Trophoblast cell (in vitro differentiated cells and primary cell): ENCODE results near the gene OSGEP.

Experiments used
- DNase-seq, 2 donors: peaks; one replicate each; pipeline ENCODE4 v3.0.0-alpha.2; 2016
- H2AFZ ChIP-seq: 2 replicates; pipeline ENCODE4 v1.6.1; 2013; ENCODE audit warnings: low read length, moderate library complexity, mild to moderate bottlenecking; ENCODE audit not compliant: insufficient read depth, poor library complexity
- H2AK5ac ChIP-seq: 2 replicates; pipeline ENCODE4 v1.6.1; 2013; ENCODE audit warnings: mild to moderate bottlenecking, low read length
- H2BK120ac ChIP-seq: 2 replicates; pipeline ENCODE4 v1.6.1; 2013; ENCODE audit warnings: low read length, mild to moderate bottlenecking, moderate library complexity; ENCODE audit not compliant: insufficient read depth, poor library complexity
- H2BK12ac ChIP-seq: 2 replicates; pipeline ENCODE4 v1.6.1; 2013; ENCODE audit warnings: mild to moderate bottlenecking, low read length, moderate library complexity
- H2BK5ac ChIP-seq: 2 replicates; pipeline ENCODE4 v1.6.1; 2013; ENCODE audit warnings: low read length, low read depth, moderate library complexity, mild to moderate bottlenecking; ENCODE audit not compliant: poor library complexity
- H3K14ac ChIP-seq: 2 replicates; pipeline ENCODE4 v1.6.1; 2013; ENCODE audit warnings: mild to moderate bottlenecking, low read length
- H3K18ac ChIP-seq: 2 replicates; pipeline ENCODE4 v1.6.1; 2013; ENCODE audit warnings: mild to moderate bottlenecking, low read length
- H3K23ac ChIP-seq: 2 replicates; pipeline ENCODE4 v1.6.1; 2013; ENCODE audit warnings: low read length
- H3K27ac ChIP-seq: 2 replicates; pipeline ENCODE4 v1.5.1; 2013; ENCODE audit warnings: low read depth, mild to moderate bottlenecking, inconsistent platforms, low read length, moderate library complexity
- H3K27me3 ChIP-seq: 2 replicates; pipeline ENCODE4 v1.6.1; 2013; ENCODE audit warnings: inconsistent platforms, mild to moderate bottlenecking, low read length, moderate library complexity; ENCODE audit not compliant: insufficient read depth
- H3K36me3 ChIP-seq, 2 experiments: 1 replicate in 1 of 2; 2 replicates in 1 of 2; pipeline ENCODE4 v1.6.1; 2013; ENCODE audit warnings: low read length in 2 of 2, mild to moderate bottlenecking in 2 of 2, moderate library complexity in 1 of 2; ENCODE audit not compliant: insufficient read depth in 2 of 2, control insufficient read depth in 1 of 2
- H3K4ac ChIP-seq: 2 replicates; pipeline ENCODE4 v1.6.1; 2013; ENCODE audit warnings: low read depth, mild to moderate bottlenecking, low read length, moderate library complexity
- H3K4me1 ChIP-seq, 2 experiments: 1 replicate in 1 of 2; 2 replicates in 1 of 2; pipeline ENCODE4 v1.6.1; 2013; ENCODE audit warnings: low read length in 2 of 2, mild to moderate bottlenecking in 2 of 2, moderate library complexity in 1 of 2; ENCODE audit not compliant: insufficient read depth in 2 of 2, control insufficient read depth in 1 of 2
- H3K4me2 ChIP-seq: 2 replicates; pipeline ENCODE4 v1.6.1; 2013; ENCODE audit warnings: inconsistent platforms, mild to moderate bottlenecking, low read length, moderate library complexity
- H3K4me3 ChIP-seq: 2 replicates; pipeline ENCODE4 v1.5.1; 2013; ENCODE audit warnings: mild to moderate bottlenecking, low read depth, low read length, inconsistent platforms
- H3K79me1 ChIP-seq: one replicate; pipeline ENCODE4 v1.6.1; 2013; ENCODE audit warnings: low read length
- H3K79me2 ChIP-seq: 2 replicates; pipeline ENCODE4 v1.6.1; 2013; ENCODE audit warnings: low read length, mild to moderate bottlenecking; ENCODE audit not compliant: control insufficient read depth, insufficient read depth, poor library complexity
- H3K9ac ChIP-seq: 2 replicates; pipeline ENCODE4 v1.6.1; 2013; ENCODE audit warnings: mild to moderate bottlenecking, low read length
- H3K9me3 ChIP-seq: 2 replicates; pipeline ENCODE4 v1.6.1; 2013; ENCODE audit warnings: low read depth, mild to moderate bottlenecking, control low read depth, inconsistent platforms, low read length; ENCODE audit not compliant: insufficient read depth
- H4K12ac ChIP-seq: 2 replicates; pipeline ENCODE4 v1.6.1; 2013; ENCODE audit warnings: low read depth, mild to moderate bottlenecking, low read length, moderate library complexity
- H4K8ac ChIP-seq: 2 replicates; pipeline ENCODE4 v1.6.1; 2013; ENCODE audit warnings: low read depth, mild to moderate bottlenecking, low read length, moderate library complexity
- H4K91ac ChIP-seq: one replicate; pipeline ENCODE4 v1.6.1; 2013; ENCODE audit warnings: low read depth, mild to moderate bottlenecking, low read length, moderate library complexity
- WGBS: extraction: QIAGEN DNeasy Blood & Tissue Kit; methylation state at CpG from one replicate; pipeline ENCODE4 v1.1.7; 2013; ENCODE audit warnings: missing lambda C conversion rate; ENCODE audit not compliant: insufficient read length, insufficient coverage; ENCODE audit errors: extremely low coverage; 5-methylcytosine and 5-hydroxymethylcytosine counted together

OSGEP gene

GRCh38 chr14:20428010-20428365 is 26.6 kb downstream of the OSGEP start:
- no peak overlapping the region for H3K9ac ChIP-seq
- H3K27ac ChIP-seq, result no peak overlapping the region
- H3K79me1 ChIP-seq, result no peaks in the 10 kb centered on the region
- no peak overlapping the region for H2AFZ ChIP-seq
- H3K79me2 ChIP-seq, result no peaks in the 10 kb centered on the region
- no peak overlapping the region for H3K23ac ChIP-seq
- H3K18ac ChIP-seq, result no peak overlapping the region
- no peak overlapping the region for H4K91ac ChIP-seq
- peaks cover 3% of the 10 kb centered on the region for H3K9me3 ChIP-seq
- peak overlapping the region; percentile 12 for H4K12ac ChIP-seq
- H3K4me1 ChIP-seq, result peaks cover 4 to 6% of the 10 kb centered on the region in 2 experiments
- peak overlapping the region; percentile 27 for H4K8ac ChIP-seq
- H3K27me3 ChIP-seq, result no peaks in the 10 kb centered on the region
- no peak overlapping the region for H3K4me2 ChIP-seq
- peak overlapping the region; percentile 49 for H2AK5ac ChIP-seq
- H3K4ac ChIP-seq, result no peak overlapping the region
- H2BK5ac ChIP-seq, result no peak overlapping the region
- H3K36me3 ChIP-seq, result no peaks in the 10 kb centered on the region
- no peak overlapping the region for H2BK120ac ChIP-seq
- H3K14ac ChIP-seq, result no peak overlapping the region
- DNase-seq, result no peak
- H3K4me3 ChIP-seq, result no peak overlapping the region
- WGBS, result no CpG with 5 or more reads among the region's 5 CpGs
- H2BK12ac ChIP-seq, result peak overlapping the region; percentile 8

GRCh38 chr14:20427231-20428009 is 27.2 kb downstream of the OSGEP start:
- Histone ChIP-seq H4K8ac (peak overlapping the region; percentile 27), H3K36me3 (no peaks in the 10 kb centered on the region), H3K9me3 (peaks cover 3% of the 10 kb centered on the region), H2AFZ (no peak overlapping the region), H3K27ac (no peak overlapping the region), H2AK5ac (peak overlapping the region; percentile 49), H4K91ac (no peak overlapping the region), H3K79me2 (no peaks in the 10 kb centered on the region), H2BK12ac (peak overlapping the region; percentile 8), H3K14ac (no peak overlapping the region), H3K4me1 (peaks cover 4 to 6% of the 10 kb centered on the region in 2 experiments), H3K18ac (no peak overlapping the region), H2BK5ac (no peak overlapping the region), H3K9ac (no peak overlapping the region), H3K4me2 (no peak overlapping the region), H2BK120ac (no peak overlapping the region), H3K4ac (no peak overlapping the region), H3K79me1 (no peaks in the 10 kb centered on the region), H3K27me3 (no peaks in the 10 kb centered on the region), H4K12ac (peak overlapping the region; percentile 12), H3K23ac (no peak overlapping the region), H3K4me3 (no peak overlapping the region)
- DNase-seq, result peak in 1 of 2 donors; percentile 33
- no CpG with 5 or more reads among the region's 5 CpGs for WGBS

- no peaks in the 10 kb centered on the region for H3K36me3 ChIP-seq
- no peak overlapping the region for H3K14ac ChIP-seq
- no peak overlapping the region for H3K4me2 ChIP-seq
- peaks cover 4 to 6% of the 10 kb centered on the region in 2 experiments for H3K4me1 ChIP-seq
- no peak overlapping the region for H3K27ac ChIP-seq
- H3K4ac ChIP-seq, result no peak overlapping the region
- no peak overlapping the region for H3K9ac ChIP-seq
- DNase-seq, result no peak
- H2BK12ac ChIP-seq, result no peak overlapping the region
- no peak overlapping the region for H4K8ac ChIP-seq
- no peak overlapping the region for H3K18ac ChIP-seq
- H3K79me1 ChIP-seq, result no peaks in the 10 kb centered on the region
- no peaks in the 10 kb centered on the region for H3K9me3 ChIP-seq
- H3K4me3 ChIP-seq, result no peak overlapping the region
- no peaks in the 10 kb centered on the region for H3K27me3 ChIP-seq
- no peak overlapping the region for H4K12ac ChIP-seq
- H2BK120ac ChIP-seq, result no peak overlapping the region
- no peaks in the 10 kb centered on the region for H3K79me2 ChIP-seq
- no CpG with 5 or more reads among the region's 2 CpGs for WGBS
- H2BK5ac ChIP-seq, result no peak overlapping the region
- H2AK5ac ChIP-seq, result no peak overlapping the region
- H2AFZ ChIP-seq, result no peak overlapping the region
- H4K91ac ChIP-seq, result no peak overlapping the region
- H3K23ac ChIP-seq, result no peak overlapping the region
Measured at GRCh38 chr14:20424851-20425250, 29.8 kb downstream of the OSGEP start.

- Histone ChIP-seq H4K91ac (no peak overlapping the region), H2AK5ac (no peak overlapping the region), H3K18ac (no peak overlapping the region), H3K23ac (no peak overlapping the region), H3K9ac (no peak overlapping the region), H2BK120ac (no peak overlapping the region), H2BK5ac (no peak overlapping the region), H3K14ac (no peak overlapping the region), H3K4me2 (no peak overlapping the region), H3K36me3 (no peaks in the 10 kb centered on the region), H3K4me1 (peaks cover 4% of the 10 kb centered on the region in 2 experiments), H3K79me1 (no peaks in the 10 kb centered on the region), H3K4me3 (no peak overlapping the region), H2AFZ (no peak overlapping the region), H3K27ac (no peak overlapping the region), H2BK12ac (no peak overlapping the region), H3K79me2 (no peaks in the 10 kb centered on the region), H3K4ac (no peak overlapping the region), H3K9me3 (no peaks in the 10 kb centered on the region), H4K12ac (no peak overlapping the region), H4K8ac (no peak overlapping the region), H3K27me3 (no peaks in the 10 kb centered on the region)
- no peak for DNase-seq
- no CpG with 5 or more reads among the region's 2 CpGs for WGBS
Measured at GRCh38 chr14:20422886-20423285, 31.7 kb downstream of the OSGEP start.
